ENCODE results near the gene MGAT5.

Gene MGAT5

GRCh38 chr2:134233728-134234136 lies 20.1 kb upstream of the MGAT5 start:
- Mint-ChIP-seq H3K27me3 (no peaks in the 10 kb centered on the region), H3K36me3 (ENCODE audit: insufficient read depth) (peaks cover 6% of the 10 kb centered on the region), H3K27ac (peak overlapping the region; percentile 88 to 91), H3K9me3 (peaks cover 4 to 8% of the 10 kb centered on the region in 2 donors), H3K4me3 (peak overlapping the region; percentile 62 to 66), H3K4me1 (ENCODE audit: low read depth in 2 of 2) (peaks cover 71 to 78% of the 10 kb centered on the region in 2 donors)
- DNase-seq (no peak), ATAC-seq (replicated peaks) (peak; percentile 3)

DNA sequence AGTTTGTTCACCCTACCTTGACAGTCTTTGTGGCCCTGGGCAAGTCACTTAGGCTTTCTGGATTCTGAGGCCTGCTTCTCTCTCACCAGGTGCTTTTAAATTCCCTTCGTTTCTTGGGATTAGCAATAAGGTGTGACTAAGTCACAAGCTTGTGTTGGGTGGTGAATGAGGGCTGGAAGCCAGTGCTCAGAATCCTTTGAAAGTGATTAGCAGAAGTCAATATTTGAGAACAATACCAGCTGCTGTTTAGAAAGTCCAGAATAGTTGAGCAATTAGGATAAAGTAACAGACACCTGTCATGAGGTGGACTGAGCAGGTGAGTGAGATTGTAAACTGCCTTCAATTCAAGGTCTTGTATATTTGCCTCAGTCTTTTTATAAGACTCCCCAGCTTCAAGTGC lies 19.3 kb upstream of the MGAT5 start:
- Mint-ChIP-seq H3K27me3 (no peaks in the 10 kb centered on the region), H3K9me3 (peaks cover 4 to 8% of the 10 kb centered on the region in 2 donors), H3K36me3 (ENCODE audit: insufficient read depth) (peaks cover 6% of the 10 kb centered on the region), H3K4me1 (ENCODE audit: low read depth in 2 of 2) (peaks cover 75 to 76% of the 10 kb centered on the region in 2 donors), H3K4me3 (peak overlapping the region in 1 of 2 donors; percentile 62), H3K27ac (peak overlapping the region; percentile 88 to 91)
- ATAC-seq (replicated peaks): no peak
- no peak for DNase-seq

DNA sequence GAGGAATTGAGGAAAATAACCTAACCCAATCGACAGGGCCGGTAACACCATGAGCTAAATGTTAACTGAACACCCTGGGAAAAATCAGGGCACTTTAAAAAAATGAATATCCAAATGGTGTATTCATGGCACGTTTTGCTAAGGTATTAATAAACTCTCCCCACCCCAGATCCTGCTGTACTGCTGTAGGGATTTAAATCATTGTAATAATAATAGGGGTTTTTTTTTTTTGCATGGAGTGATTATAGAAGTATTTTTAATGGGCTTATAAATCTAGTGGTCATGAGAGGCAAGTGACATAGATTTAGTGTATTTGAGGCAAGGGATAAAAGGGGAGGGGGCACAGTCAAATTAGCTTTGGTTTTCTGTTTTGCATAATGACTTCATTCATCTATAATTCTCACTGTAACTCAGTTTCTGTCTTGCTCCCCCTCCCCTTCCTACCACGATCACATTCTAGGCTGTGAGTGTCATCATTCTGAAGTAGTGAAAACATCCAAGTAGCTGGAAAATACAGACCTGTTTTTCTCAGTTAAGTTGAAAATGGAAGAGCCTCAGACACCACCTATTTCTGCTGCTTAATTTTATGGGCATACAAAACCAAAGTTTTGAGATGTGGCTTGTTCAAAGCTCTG lies 18.2 kb upstream of the MGAT5 start:
- peak overlapping the region; percentile 29 to 37 for H3K4me3 Mint-ChIP-seq
- no peak for DNase-seq
- peaks cover 6% of the 10 kb centered on the region for H3K36me3 Mint-ChIP-seq (ENCODE audit: insufficient read depth)
- ATAC-seq (replicated peaks): no peak
- H3K4me1 Mint-ChIP-seq (ENCODE audit: low read depth in 2 of 2): peaks cover 80 to 81% of the 10 kb centered on the region in 2 donors
- no peaks in the 10 kb centered on the region for H3K27me3 Mint-ChIP-seq
- H3K27ac Mint-ChIP-seq: peak overlapping the region; percentile 88 to 91
- H3K9me3 Mint-ChIP-seq: peaks cover 4 to 8% of the 10 kb centered on the region in 2 donors

DNA sequence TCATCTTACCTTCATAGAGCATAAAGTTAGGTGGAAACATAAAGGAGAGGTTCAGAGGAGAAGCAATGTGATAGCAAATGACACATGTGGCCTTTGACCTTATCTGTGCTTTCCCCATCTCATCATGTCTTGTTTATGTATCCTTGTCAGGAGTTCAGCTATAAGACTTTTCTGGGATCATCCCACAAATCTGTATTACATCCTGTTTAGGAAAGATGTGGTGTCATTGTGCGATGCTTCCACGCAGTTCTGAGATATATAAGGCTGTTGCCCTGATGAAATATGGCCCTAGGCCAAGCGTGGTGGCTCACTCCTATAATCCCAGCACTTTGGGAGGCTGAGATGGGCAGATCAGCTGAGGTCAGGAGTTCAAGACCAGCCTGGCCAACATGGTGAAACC lies 15.5 kb upstream of the MGAT5 start:
- H3K36me3 Mint-ChIP-seq (ENCODE audit: insufficient read depth): peaks cover 6% of the 10 kb centered on the region
- H3K27me3 Mint-ChIP-seq: no peaks in the 10 kb centered on the region
- no peaks in the 10 kb centered on the region for H3K9me3 Mint-ChIP-seq
- H3K4me3 Mint-ChIP-seq: no peak overlapping the region
- ATAC-seq (replicated peaks) (no peak), DNase-seq (no peak)
- H3K27ac Mint-ChIP-seq: no peak overlapping the region
- peaks cover 57 to 73% of the 10 kb centered on the region in 2 donors for H3K4me1 Mint-ChIP-seq (ENCODE audit: low read depth in 2 of 2)

DNA sequence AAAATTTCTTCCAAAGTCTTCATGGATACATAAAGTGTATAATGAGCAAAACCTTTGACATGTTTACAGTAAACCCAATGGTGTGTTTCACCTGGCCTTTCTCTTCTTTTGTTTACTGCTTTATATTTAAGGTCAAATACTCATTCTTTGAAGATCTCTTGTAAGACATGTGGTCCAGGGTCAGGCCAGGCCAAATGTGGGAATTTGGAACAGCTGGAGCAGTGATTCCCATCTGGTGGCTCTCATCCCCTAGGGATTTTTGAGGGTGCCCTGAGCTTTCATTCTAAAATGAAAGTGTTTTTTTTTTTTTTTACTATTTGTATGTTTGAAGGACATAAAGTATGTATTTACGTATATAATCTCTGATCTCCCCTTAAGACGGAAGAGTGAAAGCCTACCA lies 13.8 kb upstream of the MGAT5 start:
- Mint-ChIP-seq H3K27ac (peak overlapping the region in 1 of 2 donors; percentile 59), H3K4me1 (ENCODE audit: low read depth in 2 of 2) (peaks cover 56 to 69% of the 10 kb centered on the region in 2 donors)
- ATAC-seq (replicated peaks): no peak

DNA sequence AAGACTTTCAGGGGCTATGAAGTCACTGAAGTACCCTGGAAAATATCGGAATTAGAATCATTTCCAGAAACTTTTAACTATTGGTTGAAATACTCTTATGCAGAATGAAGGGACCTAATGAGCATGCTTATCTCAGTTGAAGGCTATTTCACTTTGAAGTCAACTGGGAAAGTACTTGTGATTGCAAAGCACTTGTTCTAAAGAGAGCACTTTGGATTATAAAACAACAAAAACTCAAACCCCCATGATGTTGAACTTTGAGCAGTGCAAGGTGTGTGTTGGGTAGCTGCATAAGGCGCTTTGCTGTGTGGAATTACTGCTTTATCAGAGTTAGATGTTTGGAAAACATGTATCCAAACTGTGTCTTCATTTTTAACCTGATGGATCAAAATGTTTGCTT lies 12.0 kb upstream of the MGAT5 start:
- ATAC-seq (replicated peaks): no peak
- Mint-ChIP-seq H3K27me3 (no peaks in the 10 kb centered on the region), H3K27ac (peak overlapping the region in 1 of 2 donors; percentile 71), H3K36me3 (ENCODE audit: insufficient read depth) (no peaks in the 10 kb centered on the region), H3K9me3 (no peaks in the 10 kb centered on the region), H3K4me1 (ENCODE audit: low read depth in 2 of 2) (peaks cover 54 to 67% of the 10 kb centered on the region in 2 donors), H3K4me3 (no peak overlapping the region)
- no peak for DNase-seq

More for the DNA sequence above, 13.8 kb upstream of the MGAT5 start:
- H3K4me3 Mint-ChIP-seq: peak overlapping the region in 1 of 2 donors; percentile 48
- no peaks in the 10 kb centered on the region for H3K36me3 Mint-ChIP-seq (ENCODE audit: insufficient read depth)
- DNase-seq: no peak
- H3K9me3 Mint-ChIP-seq: no peaks in the 10 kb centered on the region
- no peaks in the 10 kb centered on the region for H3K27me3 Mint-ChIP-seq

DNA sequence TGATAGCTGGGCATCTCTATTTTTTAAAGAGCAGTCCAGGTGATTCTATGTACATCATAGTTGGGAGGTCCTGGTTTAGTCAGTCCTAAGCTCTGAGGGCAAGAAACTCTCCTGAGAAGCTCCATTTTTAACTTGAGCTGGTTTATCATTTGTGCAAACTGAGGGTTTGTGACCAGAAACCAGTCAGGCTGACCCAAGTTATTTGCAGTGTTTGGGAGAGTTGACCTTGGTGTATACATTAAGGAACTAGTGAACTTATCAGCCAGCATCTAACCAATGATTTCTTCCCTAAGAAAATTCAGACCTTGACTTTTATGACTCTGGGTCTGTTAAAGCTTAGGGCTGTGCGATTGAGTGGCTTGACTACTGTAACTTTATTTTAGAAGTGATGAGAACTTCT lies 10.6 kb upstream of the MGAT5 start:
- Mint-ChIP-seq H3K36me3 (ENCODE audit: insufficient read depth) (no peaks in the 10 kb centered on the region), H3K27me3 (no peaks in the 10 kb centered on the region), H3K27ac (peak overlapping the region; percentile 11 to 44), H3K4me3 (no peak overlapping the region), H3K4me1 (ENCODE audit: low read depth in 2 of 2) (peaks cover 51 to 72% of the 10 kb centered on the region in 2 donors), H3K9me3 (no peaks in the 10 kb centered on the region)
- ATAC-seq (replicated peaks) (no peak), DNase-seq (no peak)

- no peaks in the 10 kb centered on the region for H3K9me3 Mint-ChIP-seq
- DNase-seq (no peak), ATAC-seq (replicated peaks) (no peak)
- peaks cover 51 to 74% of the 10 kb centered on the region in 2 donors for H3K4me1 Mint-ChIP-seq (ENCODE audit: low read depth in 2 of 2)
- no peaks in the 10 kb centered on the region for H3K36me3 Mint-ChIP-seq (ENCODE audit: insufficient read depth)
- H3K27ac Mint-ChIP-seq: peak overlapping the region; percentile 16 to 38
- H3K27me3 Mint-ChIP-seq: no peaks in the 10 kb centered on the region
- peak overlapping the region in 1 of 2 donors; percentile 53 for H3K4me3 Mint-ChIP-seq
Observed at GRCh38 chr2:134244086-134244485, 9.8 kb upstream of the MGAT5 start.

GRCh38 chr2:134244587-134244986 lies 9.3 kb upstream of the MGAT5 start:
- DNase-seq (no peak), ATAC-seq (replicated peaks) (peak; percentile 41)
- peaks cover 51 to 74% of the 10 kb centered on the region in 2 donors for H3K4me1 Mint-ChIP-seq (ENCODE audit: low read depth in 2 of 2)
- no peaks in the 10 kb centered on the region for H3K36me3 Mint-ChIP-seq (ENCODE audit: insufficient read depth)
- H3K27me3 Mint-ChIP-seq: no peaks in the 10 kb centered on the region
- peak overlapping the region in 1 of 2 donors; percentile 53 for H3K4me3 Mint-ChIP-seq
- H3K9me3 Mint-ChIP-seq: no peaks in the 10 kb centered on the region
- H3K27ac Mint-ChIP-seq: peak overlapping the region; percentile 16 to 38

- Mint-ChIP-seq H3K4me1 (ENCODE audit: low read depth in 2 of 2) (peaks cover 52 to 74% of the 10 kb centered on the region in 2 donors), H3K27me3 (no peaks in the 10 kb centered on the region), H3K36me3 (ENCODE audit: insufficient read depth) (no peaks in the 10 kb centered on the region), H3K4me3 (peak overlapping the region; percentile 44 to 54), H3K9me3 (no peaks in the 10 kb centered on the region), H3K27ac (peak overlapping the region; percentile 38 to 78)
- ATAC-seq (replicated peaks) (peak; percentile 71), DNase-seq (peak; percentile 77 to 83 (median 80))
Observed at GRCh38 chr2:134245340-134245984, 8.4 kb upstream of the MGAT5 start.

DNA sequence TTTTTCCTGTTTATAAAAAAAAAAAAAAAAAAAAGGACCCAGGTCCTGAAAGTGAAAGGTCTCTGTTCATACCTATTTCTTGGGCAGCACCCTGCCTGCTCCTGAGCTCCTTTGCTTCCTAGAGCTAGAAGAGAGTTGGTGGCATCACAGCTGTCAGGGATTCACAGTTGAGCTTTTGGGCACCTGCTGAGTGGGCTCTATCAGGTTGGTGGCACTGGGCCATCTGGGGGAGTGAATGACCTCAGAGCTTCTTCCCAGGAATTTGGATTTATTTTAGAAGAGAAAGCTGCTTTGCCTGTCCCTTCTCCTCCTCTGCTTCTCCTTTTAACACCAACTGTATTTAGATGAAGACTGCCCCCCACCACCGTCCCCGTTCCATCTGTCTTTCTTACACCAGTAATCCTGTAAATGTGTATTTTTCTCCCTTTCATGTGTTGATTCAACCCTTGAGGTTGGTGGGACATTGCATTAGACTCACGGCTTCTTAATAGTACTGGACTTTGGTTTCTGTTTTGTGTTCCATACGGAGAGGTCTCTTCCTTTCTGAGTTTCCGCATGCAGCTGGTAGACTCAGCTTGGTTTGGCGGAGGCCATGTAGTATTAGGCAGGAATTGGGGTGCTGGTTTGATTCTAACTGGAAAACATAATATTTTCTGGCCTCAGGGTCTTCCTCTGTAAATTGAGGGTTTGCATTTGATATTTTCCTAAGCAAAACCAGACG lies 7.6 kb upstream of the MGAT5 start:
- ATAC-seq (replicated peaks): no peak
- DNase-seq: no peak
- Mint-ChIP-seq H3K4me3 (peak overlapping the region; percentile 31 to 54), H3K36me3 (ENCODE audit: insufficient read depth) (no peaks in the 10 kb centered on the region), H3K9me3 (no peaks in the 10 kb centered on the region), H3K27me3 (no peaks in the 10 kb centered on the region), H3K27ac (peak overlapping the region; percentile 20 to 39), H3K4me1 (ENCODE audit: low read depth in 2 of 2) (peaks cover 59 to 77% of the 10 kb centered on the region in 2 donors)

DNA sequence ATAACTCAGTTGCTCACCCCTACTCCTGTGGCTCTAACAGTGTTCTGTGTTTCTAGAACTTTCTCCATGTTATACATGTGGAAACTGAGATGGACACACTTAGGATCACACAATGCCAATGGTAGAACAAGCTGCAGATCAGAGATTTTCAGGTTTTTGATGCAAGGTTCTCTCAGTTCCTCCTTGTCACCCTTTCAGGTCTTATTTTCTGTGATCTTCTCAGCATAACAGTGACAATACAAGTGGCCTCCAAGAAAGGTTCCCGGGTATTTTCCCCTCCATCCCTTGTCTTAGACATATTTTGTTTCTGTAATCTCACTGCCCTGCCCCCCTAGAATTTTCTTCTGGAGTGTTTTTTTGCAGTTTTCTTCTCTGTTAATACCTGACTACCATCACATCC lies 6.2 kb upstream of the MGAT5 start:
- Mint-ChIP-seq H3K36me3 (ENCODE audit: insufficient read depth) (no peaks in the 10 kb centered on the region), H3K27me3 (no peaks in the 10 kb centered on the region), H3K4me3 (no peak overlapping the region), H3K4me1 (ENCODE audit: low read depth in 2 of 2) (peaks cover 68 to 78% of the 10 kb centered on the region in 2 donors), H3K9me3 (no peaks in the 10 kb centered on the region), H3K27ac (peak overlapping the region in 1 of 2 donors; percentile 79)
- ATAC-seq (replicated peaks) (no peak), DNase-seq (no peak)

DNA sequence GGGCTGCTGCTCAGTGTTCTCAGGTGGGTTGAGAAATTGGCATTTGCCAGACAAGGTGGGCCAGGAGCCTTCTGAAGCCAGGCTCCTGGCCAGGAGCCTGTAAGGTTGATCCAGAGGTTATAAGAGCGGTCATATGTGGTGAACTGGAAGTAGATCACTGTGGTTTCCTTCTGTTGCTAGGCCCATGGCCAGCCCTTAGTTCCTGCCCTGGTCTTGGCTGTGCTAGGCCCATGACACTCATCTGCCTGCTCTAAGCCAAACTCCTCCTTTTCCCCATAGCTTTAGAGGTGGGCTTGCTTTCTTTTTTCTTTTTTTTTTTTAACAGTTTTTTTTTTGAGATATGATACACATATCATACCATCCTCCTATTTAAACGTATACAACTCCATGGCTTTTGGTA lies 5.0 kb upstream of the MGAT5 start:
- Mint-ChIP-seq H3K27me3 (no peaks in the 10 kb centered on the region), H3K4me1 (ENCODE audit: low read depth in 2 of 2) (peaks cover 69 to 75% of the 10 kb centered on the region in 2 donors), H3K27ac (no peak overlapping the region), H3K9me3 (no peaks in the 10 kb centered on the region), H3K4me3 (no peak overlapping the region), H3K36me3 (ENCODE audit: insufficient read depth) (no peaks in the 10 kb centered on the region)
- no peak for ATAC-seq (replicated peaks)
- DNase-seq: no peak

Measured in effector memory CD8-positive, alpha-beta T cell (primary cell).